RWPE1 (cell line): ENCODE data around the gene ARMC3.
"Not testable (repeated sequence)": the region's sequence is repeated elsewhere in the genome, so short reads cannot be mapped to it uniquely, and the experiment has no call there.

Experiments used
- CTCF ChIA-PET: fragments of 350-600 bp; sonication (Branson Sonifier 250); formaldehyde crosslinking; extraction: SDS; loops from one replicate; lab custom pipeline; 2021; lab: Yijun Ruan, JAX
- POLR2A ChIA-PET: fragments of 400-600 bp; formaldehyde crosslinking; extraction: SDS; loops from one replicate; lab custom pipeline; 2020; ENCODE audit warnings: antibody characterized with exemption; ENCODE audit not compliant: low non-redundant PET; lab: Yijun Ruan, JAX
- DNase-seq: peaks from one replicate; pipeline ENCODE4 v3.0.0; 2012; ENCODE audit warnings: low spot score
- H3K27ac ChIP-seq: fragments of 450-650 bp; 2 replicates; pipeline ENCODE4 v1.5.1; 2017
- CTCF ChIP-seq: fragments of 450-650 bp; conservative IDR thresholded peaks from 2 replicates; pipeline ENCODE4 v1.5.1; 2017; ENCODE audit warnings: low read depth, mild to moderate bottlenecking

The ARMC3 gene

GRCh38 chr10:23065181-23065948 is 137.5 kb downstream of the ARMC3 start:
- ChIA-PET CTCF (interaction anchor here (0.7 kb wide), 1 partner anchor 1220 kb away, joined by 3 read pairs; no protein-coding TSS in a partner anchor), POLR2A (no interaction called here)
- peak; percentile 59 for DNase-seq
- peak overlapping the region; percentile 53 for H3K27ac ChIP-seq
- no peak for TF ChIP-seq CTCF

DNA sequence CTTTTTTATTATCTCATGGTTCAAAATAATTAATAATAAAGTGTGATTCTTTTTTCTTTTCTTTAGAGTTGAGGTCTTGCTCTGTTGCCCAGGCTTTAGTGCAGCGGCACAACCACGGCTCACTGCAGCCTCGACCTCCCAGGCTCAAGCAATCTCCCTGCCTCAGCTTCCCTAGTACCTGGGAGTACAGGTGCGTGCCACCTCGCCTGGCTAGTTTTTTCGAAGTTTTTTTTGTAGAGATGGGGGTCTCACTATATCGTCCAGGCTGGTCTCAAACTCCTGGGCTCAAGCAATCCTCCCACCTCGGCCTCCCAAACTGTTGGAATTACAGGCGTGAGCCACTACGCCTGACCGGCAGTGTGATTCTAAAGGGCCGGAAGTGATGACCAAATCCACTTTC is 139.5 kb downstream of the ARMC3 start:
- no peak overlapping the region for H3K27ac ChIP-seq
- no peak for TF ChIP-seq CTCF
- DNase-seq = no peak
- ChIA-PET CTCF (interaction anchor here (0.6 kb wide), 1 partner anchor 9 kb away, joined by 3 read pairs; no protein-coding TSS in a partner anchor), POLR2A (no interaction called here)

- H3K27ac ChIP-seq = no peak overlapping the region
- ChIA-PET POLR2A (no interaction called here), CTCF (no interaction called here)
- peak; percentile 71 for TF ChIP-seq CTCF
- DNase-seq = peak; percentile 64
Measured at GRCh38 chr10:23067939-23068775, 140.3 kb downstream of the ARMC3 start.

GRCh38 chr10:23069019-23069815 is 141.4 kb downstream of the ARMC3 start:
- POLR2A ChIA-PET = no interaction called here
- CTCF ChIA-PET = no interaction called here

GRCh38 chr10:23070092-23070912 is 142.4 kb downstream of the ARMC3 start:
- CTCF ChIA-PET = interaction anchor here (0.6 kb wide), 1 partner anchor 69 kb away, joined by 3 read pairs; no protein-coding TSS in a partner anchor
- POLR2A ChIA-PET, DNase-seq, H3K27ac ChIP-seq: not testable (repeated sequence)

More at GRCh38 chr10:23069019-23069815, 141.4 kb downstream of the ARMC3 start:
- no peak for DNase-seq
- TF ChIP-seq CTCF = no peak
- no peak overlapping the region for H3K27ac ChIP-seq

GRCh38 chr10:23070913-23071218 is 143.0 kb downstream of the ARMC3 start:
- ChIA-PET CTCF (no interaction called here), POLR2A (no interaction called here)
- TF ChIP-seq CTCF = no peak
- H3K27ac ChIP-seq = no peak overlapping the region
- no peak for DNase-seq

GRCh38 chr10:23072593-23072992 is 144.7 kb downstream of the ARMC3 start:
- CTCF ChIA-PET, POLR2A ChIA-PET, H3K27ac ChIP-seq, DNase-seq: not testable (repeated sequence)
